ENCODE measurements around the gene APBA1.

Gene APBA1

GRCh38 chr9:69485466-69485865, 186.7 kb downstream of the APBA1 start:
- in situ Hi-C loops (cut with MboI; ENCODE audit: low sequenced_read_pairs): no loop called here

- in situ Hi-C loops (cut with MboI; ENCODE audit: low sequenced_read_pairs): no loop called here
Observed at GRCh38 chr9:69483886-69484422, 188.2 kb downstream of the APBA1 start.

GRCh38 chr9:69476797-69477196, 195.4 kb downstream of the APBA1 start:
- in situ Hi-C loops (cut with MboI; ENCODE audit: low sequenced_read_pairs): no loop called here

GRCh38 chr9:69476016-69476415, 196.2 kb downstream of the APBA1 start:
- in situ Hi-C loops (cut with MboI; ENCODE audit: low sequenced_read_pairs): no loop called here

GRCh38 chr9:69474821-69475220, 197.3 kb downstream of the APBA1 start:
- in situ Hi-C loops (cut with MboI; ENCODE audit: low sequenced_read_pairs): no loop called here

- in situ Hi-C loops (cut with MboI; ENCODE audit: low sequenced_read_pairs): no loop called here
Observed at GRCh38 chr9:69472101-69472620, 200.0 kb downstream of the APBA1 start.

GRCh38 chr9:69471433-69471832, 200.7 kb downstream of the APBA1 start:
- in situ Hi-C loops (cut with MboI; ENCODE audit: low sequenced_read_pairs): no loop called here

GRCh38 chr9:69470186-69470977, 201.8 kb downstream of the APBA1 start:
- in situ Hi-C loops (cut with MboI; ENCODE audit: low sequenced_read_pairs): no loop called here

- in situ Hi-C loops (cut with MboI; ENCODE audit: low sequenced_read_pairs): no loop called here
Observed at GRCh38 chr9:69469136-69469535, 203.0 kb downstream of the APBA1 start.

GRCh38 chr9:69468380-69468779, 203.8 kb downstream of the APBA1 start:
- in situ Hi-C loops (cut with MboI; ENCODE audit: low sequenced_read_pairs): no loop called here

- in situ Hi-C loops (cut with MboI; ENCODE audit: low sequenced_read_pairs): no loop called here
Observed at GRCh38 chr9:69466151-69466550, 206.0 kb downstream of the APBA1 start.

- in situ Hi-C loops (cut with MboI; ENCODE audit: low sequenced_read_pairs): no loop called here
Observed at GRCh38 chr9:69465473-69465872, 206.7 kb downstream of the APBA1 start.

- in situ Hi-C loops (cut with MboI; ENCODE audit: low sequenced_read_pairs): no loop called here
Observed at GRCh38 chr9:69463497-69464068, 208.6 kb downstream of the APBA1 start.

GRCh38 chr9:69462394-69462793, 209.8 kb downstream of the APBA1 start:
- in situ Hi-C loops (cut with MboI; ENCODE audit: low sequenced_read_pairs): no loop called here

- in situ Hi-C loops (cut with MboI; ENCODE audit: low sequenced_read_pairs): no loop called here
Observed at GRCh38 chr9:69461103-69461887, 210.9 kb downstream of the APBA1 start.

GRCh38 chr9:69460012-69460411, 212.2 kb downstream of the APBA1 start:
- in situ Hi-C loops (cut with MboI; ENCODE audit: low sequenced_read_pairs): no loop called here

- in situ Hi-C loops (cut with MboI; ENCODE audit: low sequenced_read_pairs): no loop called here
Observed at GRCh38 chr9:69458176-69458575, 214.0 kb downstream of the APBA1 start.

GRCh38 chr9:69456201-69456600, 216.0 kb downstream of the APBA1 start:
- in situ Hi-C loops (cut with MboI; ENCODE audit: low sequenced_read_pairs): no loop called here

GRCh38 chr9:69455311-69455710, 216.9 kb downstream of the APBA1 start:
- in situ Hi-C loops (cut with MboI; ENCODE audit: low sequenced_read_pairs): no loop called here

- in situ Hi-C loops (cut with MboI; ENCODE audit: low sequenced_read_pairs): no loop called here
Observed at GRCh38 chr9:69454321-69454720, 217.8 kb downstream of the APBA1 start.

- in situ Hi-C loops (cut with MboI; ENCODE audit: low sequenced_read_pairs): no loop called here
Observed at GRCh38 chr9:69453746-69454145, 218.4 kb downstream of the APBA1 start.
